Sigmoid colon (tissue), 4 donors: ENCODE measurements around the gene HECW1.

Experiments
- EP300 ChIP-seq, 4 donors: sonication (generic); formaldehyde crosslinking; IDR thresholded peaks; one replicate each; pipeline ENCODE4 v1.6.1; 2017; ENCODE audit warnings: antibody characterized with exemption in 4 of 4
- POLR2A ChIP-seq, 2 donors: fragments of 450-650 bp; IDR thresholded peaks; one replicate each; pipeline ENCODE4 v1.6.1; 2016; ENCODE audit warnings: antibody characterized with exemption in 2 of 2, mild to moderate bottlenecking in 2 of 2, moderate library complexity in 2 of 2
- POLR2AphosphoS5 ChIP-seq, 4 donors: sonication (generic); formaldehyde crosslinking; IDR thresholded peaks; one replicate each; pipeline ENCODE4 v1.6.1; 2017; ENCODE audit warnings: antibody characterized with exemption in 4 of 4
- TF ChIP-seq, protein P1 (sequence below), 4 experiments: fragments of 450-650 bp in 3 of 4; fragments of 200-600 bp in 1 of 4; IDR thresholded peaks; one replicate each; pipeline ENCODE4 v1.5.1; 2016 to 2019; ENCODE audit warnings: antibody characterized with exemption in 4 of 4, mild to moderate bottlenecking in 3 of 4, moderate library complexity in 2 of 4

DNA sequence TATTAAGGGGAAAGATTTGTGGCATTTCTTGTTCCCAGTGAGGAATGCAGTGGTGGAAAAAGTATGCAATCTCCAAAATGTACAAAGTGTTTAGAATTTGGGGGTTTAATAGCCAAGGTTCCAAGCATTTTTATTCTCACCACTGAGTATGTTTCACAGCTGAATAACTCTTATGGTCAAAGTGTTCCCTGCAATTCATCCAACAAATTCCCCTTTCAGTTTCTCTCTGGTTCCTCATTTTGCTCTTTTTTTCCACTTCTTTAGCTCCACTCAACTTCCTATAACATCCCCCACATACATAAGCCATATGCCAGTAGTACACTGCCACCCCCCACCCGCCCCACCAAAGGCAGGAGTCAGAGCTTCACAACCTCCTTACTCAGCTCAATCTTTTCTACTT is 4.6 kb downstream of the HECW1 start:
- TF ChIP-seq, protein P1, sequence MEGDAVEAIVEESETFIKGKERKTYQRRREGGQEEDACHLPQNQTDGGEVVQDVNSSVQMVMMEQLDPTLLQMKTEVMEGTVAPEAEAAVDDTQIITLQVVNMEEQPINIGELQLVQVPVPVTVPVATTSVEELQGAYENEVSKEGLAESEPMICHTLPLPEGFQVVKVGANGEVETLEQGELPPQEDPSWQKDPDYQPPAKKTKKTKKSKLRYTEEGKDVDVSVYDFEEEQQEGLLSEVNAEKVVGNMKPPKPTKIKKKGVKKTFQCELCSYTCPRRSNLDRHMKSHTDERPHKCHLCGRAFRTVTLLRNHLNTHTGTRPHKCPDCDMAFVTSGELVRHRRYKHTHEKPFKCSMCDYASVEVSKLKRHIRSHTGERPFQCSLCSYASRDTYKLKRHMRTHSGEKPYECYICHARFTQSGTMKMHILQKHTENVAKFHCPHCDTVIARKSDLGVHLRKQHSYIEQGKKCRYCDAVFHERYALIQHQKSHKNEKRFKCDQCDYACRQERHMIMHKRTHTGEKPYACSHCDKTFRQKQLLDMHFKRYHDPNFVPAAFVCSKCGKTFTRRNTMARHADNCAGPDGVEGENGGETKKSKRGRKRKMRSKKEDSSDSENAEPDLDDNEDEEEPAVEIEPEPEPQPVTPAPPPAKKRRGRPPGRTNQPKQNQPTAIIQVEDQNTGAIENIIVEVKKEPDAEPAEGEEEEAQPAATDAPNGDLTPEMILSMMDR (IDR thresholded peaks at IDR 0.05) = no peak
- TF ChIP-seq POLR2AphosphoS5 (IDR thresholded peaks at IDR 0.05) (no peak), POLR2A (IDR thresholded peaks at IDR 0.05) (no peak), EP300 (IDR thresholded peaks at IDR 0.05) (no peak)
